ENCODE measurements around the gene EVI2A.

Gene EVI2A

DNA sequence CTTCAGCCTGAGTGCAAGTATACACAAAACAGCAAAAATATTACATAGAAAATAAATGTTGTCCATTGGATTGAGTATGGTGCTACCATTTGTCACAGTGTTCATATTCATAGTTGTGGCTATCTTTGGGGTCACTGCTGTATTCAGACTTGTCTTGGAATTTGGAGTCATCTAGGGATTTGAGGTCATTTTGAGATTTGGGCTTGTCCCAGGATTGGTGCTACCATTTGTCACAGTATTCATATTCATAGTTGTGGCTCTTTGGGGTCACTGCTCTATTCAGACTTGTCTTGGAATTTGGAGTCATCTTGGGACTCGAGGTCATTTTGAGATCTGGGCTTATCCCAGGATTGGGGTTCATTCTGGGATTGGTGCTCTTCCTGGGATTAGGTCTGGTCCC is 49.2 kb downstream of the EVI2A start:
- no peak for DNase-seq

- no peak for DNase-seq
These were observed 51.8 kb downstream of the EVI2A start for GRCh38 chr17:31269578-31269983.

DNA sequence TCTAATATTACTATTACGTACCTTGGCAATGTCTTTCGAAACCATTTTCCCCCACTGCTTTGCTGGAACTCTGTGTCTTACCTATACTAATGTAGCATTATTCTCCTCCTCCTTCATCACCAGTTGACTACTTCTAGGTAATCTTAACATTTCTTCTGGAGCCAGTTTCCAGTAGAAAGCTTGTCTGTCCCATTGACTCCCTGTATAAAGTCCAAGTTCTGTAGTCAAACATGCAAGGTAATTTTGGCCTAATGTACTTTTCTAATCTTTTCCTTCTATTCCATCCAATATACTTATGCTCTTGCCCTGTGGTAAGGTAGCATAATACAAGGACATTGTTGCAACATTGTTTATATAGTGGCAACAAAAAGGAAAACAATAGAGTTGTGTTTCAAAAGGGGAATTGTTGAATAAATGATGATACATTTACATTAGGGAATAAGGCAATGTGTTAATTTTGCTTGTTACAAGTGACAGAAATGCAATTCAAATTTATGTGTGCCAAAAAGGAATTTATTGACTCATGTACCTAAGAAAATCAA is 52.3 kb downstream of the EVI2A start:
- no peak for DNase-seq

Data from AML-193 (cell line).